A549 (cell line): ENCODE results near the gene SCYL3. TPM values are rescaled to one million over a fixed set of nuclear protein-coding genes. Genes with fewer than 3 reads are reported as not detected.
"Not testable (repeated sequence)": the region's sequence is repeated elsewhere in the genome, so short reads cannot be mapped to it uniquely, and the experiment has no call there.

ENCODE experiments used
- ATAC-seq, 2 experiments: fragments of 200-7000 bp in 1 of 2; fragments of >200 bp in 1 of 2; cut with Nextera tagmentation in 1 of 2; cut with Tn5 transposase in 1 of 2; 3 replicates each; pipeline versions ENCODE4 v1.8.0 to v1.9.1; 2018 to 2020; ENCODE audit warnings: mild to moderate bottlenecking in 1 of 2, moderate library complexity in 1 of 2
- CTCF ChIA-PET: fragments of 300-600 bp; sonication (Branson Sonifier 250); formaldehyde crosslinking; extraction: SDS; loops from one replicate; lab custom pipeline; 2021; ENCODE audit warnings: antibody characterized with exemption, inconsistent platforms; lab: Yijun Ruan, JAX
- POLR2A ChIA-PET: fragments of 350-600 bp; formaldehyde crosslinking; extraction: SDS; loops from one replicate; lab custom pipeline; 2021; ENCODE audit warnings: antibody characterized with exemption, inconsistent platforms; lab: Yijun Ruan, JAX
- DNase-seq, 2 experiments: peaks; one replicate each; pipeline versions ENCODE4 v3.0.0 to v3.0.0-alpha.2; 2011 to 2016; ENCODE audit warnings: low read depth in 1 of 2, low spot score in 1 of 2
- FAIRE-seq: peaks from 2 replicates; lab custom pipeline; 2011; peaks lifted over from hg19 to GRCh38; lab: Jason Lieb, UNC
- H3K27ac ChIP-seq, 2 experiments: fragments of >200 bp; sonication (Bioruptor Twin); formaldehyde crosslinking; 3 replicates each; pipeline ENCODE4 v1.5.1; 2016 to 2017
- H3K4me1 ChIP-seq: fragments of >200 bp; sonication (Bioruptor Twin); formaldehyde crosslinking; 3 replicates; pipeline ENCODE4 v1.6.1; 2016
- H3K4me2 ChIP-seq: fragments of >200 bp; sonication (Bioruptor Twin); formaldehyde crosslinking; 3 replicates; pipeline ENCODE4 v1.6.1; 2016
- H3K4me3 ChIP-seq: fragments of >200 bp; sonication (Bioruptor Twin); formaldehyde crosslinking; 3 replicates; pipeline ENCODE4 v1.5.1; 2016
- H3K9me3 ChIP-seq: fragments of >200 bp; sonication (Bioruptor Twin); formaldehyde crosslinking; 3 replicates; pipeline ENCODE4 v1.6.1; 2016
- BHLHE40 ChIP-seq: IDR thresholded peaks from 2 replicates; pipeline ENCODE4 v1.6.1; 2012; ENCODE audit warnings: low read depth, low read length, inconsistent platforms
- CBX8 ChIP-seq: fragments of 200-600 bp; sonication (generic); IDR thresholded peaks from 2 replicates; pipeline ENCODE4 v1.6.1; 2016
- CHD4 ChIP-seq: fragments of 200-600 bp; sonication (generic); IDR thresholded peaks from 2 replicates; pipeline ENCODE4 v1.6.1; 2016; ENCODE audit warnings: antibody characterized with exemption, mild to moderate bottlenecking, borderline replicate concordance
- EHMT2 ChIP-seq: fragments of 200-600 bp; sonication (generic); IDR thresholded peaks from 2 replicates; pipeline ENCODE4 v1.6.1; 2016; ENCODE audit warnings: antibody characterized with exemption, low read depth, mild to moderate bottlenecking, moderate library complexity
- EP300 ChIP-seq, 2 experiments: fragments of >200 bp; sonication (Bioruptor Twin); formaldehyde crosslinking; IDR thresholded peaks; 2 replicates in 1 of 2; 3 replicates in 1 of 2; pipeline ENCODE4 v1.6.1; 2016 to 2017
- FOSL2 ChIP-seq, 2 experiments: fragments of 450-650 bp in 1 of 2; fragments of >200 bp in 1 of 2; sonication (Bioruptor Twin) in 1 of 2; formaldehyde crosslinking; IDR thresholded peaks; 2 replicates each; pipeline versions ENCODE4 v1.5.0 to v1.6.1; 2016 to 2020; ENCODE audit warnings: mild to moderate bottlenecking in 1 of 2, moderate library complexity in 1 of 2
- FOXS1 ChIP-seq: fragments of 250-450 bp; sonication (Bioruptor Pico); IDR thresholded peaks from 2 replicates; pipeline ENCODE4 v1.5.0; 2020; ENCODE audit warnings: mild to moderate bottlenecking, moderate library complexity
- HES2 ChIP-seq: fragments of >200 bp; sonication (Bioruptor Twin); formaldehyde crosslinking; IDR thresholded peaks from 2 replicates; pipeline ENCODE4 v1.6.1; 2016
- JUN ChIP-seq, 2 experiments: fragments of >200 bp; sonication (Bioruptor Twin); formaldehyde crosslinking; IDR thresholded peaks; 2 replicates in 1 of 2; 3 replicates in 1 of 2; pipeline ENCODE4 v1.6.1; 2016 to 2017
- MAZ ChIP-seq: fragments of 150-350 bp; IDR thresholded peaks from 2 replicates; pipeline ENCODE4 v1.6.1; 2014; ENCODE audit warnings: antibody characterized with exemption, low read depth, low read length, borderline replicate concordance
- NR3C1 ChIP-seq: fragments of >200 bp; sonication (Bioruptor Twin); formaldehyde crosslinking; IDR thresholded peaks from 3 replicates; pipeline ENCODE4 v1.6.1; 2017
- REST ChIP-seq: fragments of 200-600 bp; sonication (generic); IDR thresholded peaks from 2 replicates; pipeline ENCODE4 v1.6.1; 2016; ENCODE audit warnings: antibody characterized with exemption, mild to moderate bottlenecking, moderate library complexity
- SMC3 ChIP-seq: fragments of >200 bp; sonication (Bioruptor Twin); formaldehyde crosslinking; IDR thresholded peaks from 3 replicates; pipeline ENCODE4 v1.6.1; 2018; ENCODE audit warnings: inconsistent platforms
- SREBF2 ChIP-seq: fragments of 450-650 bp; IDR thresholded peaks from 2 replicates; pipeline ENCODE4 v1.6.1; 2014; ENCODE audit warnings: mild to moderate bottlenecking, moderate library complexity
- TFCP2L1 ChIP-seq: fragments of 250-450 bp; sonication (Bioruptor Pico); IDR thresholded peaks from 2 replicates; pipeline ENCODE4 v1.5.0; 2021; ENCODE audit warnings: mild to moderate bottlenecking
- ZC3H11A ChIP-seq: fragments of 450-650 bp; IDR thresholded peaks from 2 replicates; pipeline ENCODE4 v1.6.1; 2014; ENCODE audit warnings: antibody characterized with exemption, mild to moderate bottlenecking
- ZFP36 ChIP-seq: fragments of 450-650 bp; IDR thresholded peaks from 2 replicates; pipeline ENCODE4 v1.6.1; 2014; ENCODE audit warnings: borderline replicate concordance; ENCODE audit not compliant: partially characterized antibody
- ZSCAN20 ChIP-seq: fragments of 250-450 bp; sonication (Bioruptor Pico); IDR thresholded peaks from 2 replicates; pipeline ENCODE4 v1.8.0; 2022; ENCODE audit warnings: mild to moderate bottlenecking, moderate library complexity
- WGBS: methylation state at CpG from one replicate; pipeline ENCODE4 v1.1.6; 2017; ENCODE audit errors: missing lambda C conversion rate; 5-methylcytosine and 5-hydroxymethylcytosine counted together
- polyA plus RNA-seq, 4 experiments: library from polyadenylated mRNA; depleted of rRNA in 3 of 4; stranded (reverse); fragments of >200 nt; fragmentation: RNase III in 1 of 4; extraction: RNeasy Plus Mini Kit Qiagen cat#74134 plus additional on column Dnase treatment in 1 of 4; gene quantifications; 2 replicates in 3 of 4; 3 replicates in 1 of 4; pipeline ENCODE4 v1.2.3, GENCODE V29; 2011 to 2017
- TF ChIP-seq, protein P1 (sequence below): fragments of 450-650 bp; IDR thresholded peaks from 2 replicates; pipeline ENCODE4 v1.6.1; 2014; ENCODE audit warnings: antibody characterized with exemption
- TF ChIP-seq, protein P2 (sequence below): IDR thresholded peaks from 2 replicates; pipeline ENCODE4 v1.6.1; 2012

The SCYL3 gene
- polyA plus RNA-seq, 2 of the 4 experiments (the other 2 are of a cell fraction), result 3.2 to 7.3 TPM

DNA sequence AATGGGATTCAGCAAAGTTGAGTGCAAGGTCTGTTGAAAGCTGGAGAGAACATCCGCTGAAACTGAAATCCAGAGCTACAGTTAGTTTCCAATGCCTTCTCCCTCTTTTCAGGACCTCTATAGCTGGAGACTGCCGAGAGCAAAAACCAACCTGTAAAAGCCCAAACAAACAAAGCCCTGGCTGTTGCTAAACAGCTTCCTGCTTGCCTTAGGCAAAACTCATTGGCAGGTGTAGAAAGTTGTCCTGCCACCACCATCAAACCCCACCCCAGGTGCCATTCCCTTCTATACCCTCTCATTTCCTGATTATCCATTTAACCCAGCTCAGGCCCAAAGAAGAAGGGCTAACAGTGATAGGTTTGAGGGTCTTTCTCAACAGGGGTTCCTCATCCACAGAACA is 24.7 kb downstream of the SCYL3 start:
- ATAC-seq (no peak), FAIRE-seq (no peak), DNase-seq (no peak)
- TF ChIP-seq MAZ (no peak), NR3C1 (no peak)
- no peak overlapping the region for H3K4me2 ChIP-seq
- H3K27ac ChIP-seq, result no peak overlapping the region
- 98% methylated on average over 2 of the region's 2 CpGs for WGBS
- H3K4me1 ChIP-seq, result no peaks in the 10 kb centered on the region
- peaks cover 6% of the 10 kb centered on the region; the same call in 1 of the 3 replicates for H3K9me3 ChIP-seq
- CTCF ChIA-PET, result interaction anchor here (1.5 kb wide), 1 partner anchor 9 kb away, joined by 3 read pairs; no protein-coding TSS in a partner anchor
- no peak overlapping the region for H3K4me3 ChIP-seq
- POLR2A ChIA-PET, result no interaction called here

DNA sequence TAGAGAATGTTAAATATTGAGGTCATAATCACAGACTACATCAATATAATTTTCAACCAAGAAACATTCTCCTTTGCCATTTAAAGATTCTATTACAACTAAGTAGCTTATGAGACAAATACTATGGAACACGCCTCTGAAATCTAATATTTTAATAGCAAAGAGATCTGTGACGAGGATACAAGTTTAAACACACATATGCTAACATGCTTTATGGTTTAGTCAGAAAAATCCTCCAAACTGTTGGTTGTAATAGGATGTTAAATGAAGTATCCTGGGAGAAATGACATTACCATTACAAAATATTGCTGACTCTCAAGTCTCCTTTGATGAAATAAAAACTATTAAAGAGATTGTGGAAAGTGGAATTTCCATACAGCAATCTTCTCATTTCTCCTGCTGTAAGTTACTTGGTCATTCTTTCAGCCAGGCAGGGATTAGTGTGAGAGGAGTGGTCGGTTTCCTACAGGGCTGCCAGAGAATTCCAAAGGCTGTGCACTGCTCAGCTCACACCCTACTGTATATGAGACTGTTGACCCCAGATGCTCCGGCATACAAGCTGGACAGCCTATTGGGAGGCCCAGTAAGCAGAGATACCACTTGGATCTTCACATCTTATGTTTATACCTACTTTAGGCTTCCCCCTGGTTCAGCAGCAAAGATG is 26.6 kb downstream of the SCYL3 start:
- peaks cover 2% of the 10 kb centered on the region; the same call in 1 of the 3 replicates for H3K9me3 ChIP-seq
- H3K4me1 ChIP-seq, result no peaks in the 10 kb centered on the region
- ATAC-seq (no peak), FAIRE-seq (no peak), DNase-seq (no peak)
- CTCF ChIA-PET, result no interaction called here
- no peak for TF ChIP-seq EP300 (IDR thresholded peaks at IDR 0.05)
- TF ChIP-seq HES2, result no peak
- no peak for TF ChIP-seq ZC3H11A
- TF ChIP-seq, protein P1, sequence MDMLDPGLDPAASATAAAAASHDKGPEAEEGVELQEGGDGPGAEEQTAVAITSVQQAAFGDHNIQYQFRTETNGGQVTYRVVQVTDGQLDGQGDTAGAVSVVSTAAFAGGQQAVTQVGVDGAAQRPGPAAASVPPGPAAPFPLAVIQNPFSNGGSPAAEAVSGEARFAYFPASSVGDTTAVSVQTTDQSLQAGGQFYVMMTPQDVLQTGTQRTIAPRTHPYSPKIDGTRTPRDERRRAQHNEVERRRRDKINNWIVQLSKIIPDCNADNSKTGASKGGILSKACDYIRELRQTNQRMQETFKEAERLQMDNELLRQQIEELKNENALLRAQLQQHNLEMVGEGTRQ, result no peak
- TF ChIP-seq SMC3, result no peak
- TF ChIP-seq REST, result no peak
- no peak for TF ChIP-seq ZFP36
- no peak for TF ChIP-seq CHD4
- TF ChIP-seq ZSCAN20 (CRISPR knock-in tag), result no peak
- TF ChIP-seq EHMT2, result no peak
- TF ChIP-seq CBX8, result no peak
- no peak for TF ChIP-seq BHLHE40
- TF ChIP-seq, protein P2, sequence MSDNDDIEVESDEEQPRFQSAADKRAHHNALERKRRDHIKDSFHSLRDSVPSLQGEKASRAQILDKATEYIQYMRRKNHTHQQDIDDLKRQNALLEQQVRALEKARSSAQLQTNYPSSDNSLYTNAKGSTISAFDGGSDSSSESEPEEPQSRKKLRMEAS, result no peak
- TF ChIP-seq SREBF2, result no peak
- no peak for TF ChIP-seq FOXS1 (CRISPR knock-in tag)
- no peak for TF ChIP-seq JUN (IDR thresholded peaks at IDR 0.05)
- TF ChIP-seq, all 56 proteins: peak for 0
- whole genome bisulfite sequencing, result 86% methylated on average over 4 of the region's 4 CpGs
- POLR2A ChIA-PET, result no interaction called here
- Histone ChIP-seq H3K27ac (no peak overlapping the region), H3K4me3 (no peak overlapping the region), H3K4me2 (no peak overlapping the region)

DNA sequence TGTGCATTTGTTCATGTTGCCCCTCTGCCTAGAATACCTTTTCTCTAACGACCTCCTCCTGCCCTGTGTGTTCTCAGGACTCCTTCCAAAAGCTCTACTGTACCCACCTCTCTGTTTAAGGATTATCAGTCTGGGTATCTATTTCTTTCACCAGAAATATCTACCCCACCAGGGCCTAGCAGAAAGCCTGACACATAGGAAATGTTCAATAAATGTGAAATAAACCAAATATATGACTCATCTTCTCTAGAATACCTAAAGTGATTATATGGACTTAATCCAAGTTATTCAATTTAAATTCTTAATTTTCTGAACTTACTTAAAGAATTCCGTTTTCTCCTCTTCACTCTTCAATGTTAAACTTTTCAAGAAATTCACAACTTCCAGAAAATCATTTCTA is 27.1 kb downstream of the SCYL3 start:
- H3K9me3 ChIP-seq, result no peaks in the 10 kb centered on the region
- POLR2A ChIA-PET, result no interaction called here
- no peak for DNase-seq
- no peak for TF ChIP-seq TFCP2L1 (CRISPR knock-in tag)
- TF ChIP-seq FOSL2 (IDR thresholded peaks at IDR 0.05), result no peak
- peak; percentile 44; the same call in 1 of the 2 replicates for TF ChIP-seq FOSL2 (CRISPR knock-in tag; IDR thresholded peaks at IDR 0.05)
- TF ChIP-seq, all 56 proteins: peak for 1
- H3K27ac ChIP-seq, result no peak overlapping the region
- CTCF ChIA-PET, result no interaction called here
- ATAC-seq, result no peak
- H3K4me2 ChIP-seq, result no peak overlapping the region
- WGBS, result 72% methylated on average over 2 of the region's 2 CpGs
- no peaks in the 10 kb centered on the region for H3K4me1 ChIP-seq
- H3K4me3 ChIP-seq, result no peak overlapping the region
- FAIRE-seq, result no peak

DNA sequence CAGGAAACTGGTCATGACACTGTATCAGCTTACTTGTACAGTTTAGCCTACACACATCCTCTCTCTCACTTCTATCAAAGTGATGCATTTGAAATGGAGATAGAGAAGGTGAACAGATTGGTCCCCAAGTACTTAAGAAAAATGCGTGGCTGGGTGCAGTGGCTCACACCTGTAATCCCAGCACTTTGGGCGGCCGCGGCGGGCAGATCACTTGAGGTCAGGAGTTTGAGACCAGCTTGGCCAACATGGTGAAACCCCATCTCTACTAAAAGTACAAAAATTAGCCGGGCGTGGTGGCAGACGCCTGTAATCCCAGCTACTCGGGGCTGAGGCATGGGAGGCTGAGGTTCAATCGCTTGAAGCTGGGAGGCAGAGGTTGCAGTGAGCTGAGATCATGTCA is 29.2 kb downstream of the SCYL3 start:
- H3K4me1 ChIP-seq, ATAC-seq, H3K4me2 ChIP-seq, H3K9me3 ChIP-seq, FAIRE-seq, POLR2A ChIA-PET, H3K27ac ChIP-seq, DNase-seq, CTCF ChIA-PET, H3K4me3 ChIP-seq: not testable (repeated sequence)
- 93% methylated on average over 10 of the region's 10 CpGs for WGBS
